Liver (tissue), 9 donors: ENCODE data around the gene NET1. TPM values are rescaled to one million over a fixed set of nuclear protein-coding genes. Genes with fewer than 3 reads are reported as not detected.

Experiments used
- DNase-seq: peaks from one replicate; pipeline ENCODE4 v3.0.0-alpha.2; 2017; ENCODE audit warnings: low spot score
- H3K27ac ChIP-seq, 2 donors: one replicate each; pipeline ENCODE4 v1.7.0; 2013; ENCODE audit warnings: inconsistent platforms in 2 of 2, low read length in 2 of 2, control low read depth in 1 of 2, low read depth in 1 of 2, mild to moderate bottlenecking in 1 of 2
- H3K27me3 ChIP-seq, 4 donors: one replicate each; pipeline versions ENCODE4 v1.6.1 to v1.7.0; 2013; ENCODE audit warnings: low read length in 3 of 4, inconsistent platforms in 1 of 4, mild to moderate bottlenecking in 1 of 4, moderate library complexity in 1 of 4; ENCODE audit not compliant: control insufficient read depth in 4 of 4, insufficient read depth in 4 of 4
- H3K36me3 ChIP-seq, 4 donors: one replicate each; pipeline versions ENCODE4 v1.6.1 to v1.7.0; 2013; ENCODE audit warnings: low read length in 3 of 4, mild to moderate bottlenecking in 3 of 4, low read depth in 1 of 4, moderate library complexity in 1 of 4; ENCODE audit not compliant: control insufficient read depth in 4 of 4, insufficient read depth in 3 of 4
- H3K4me1 ChIP-seq, 4 donors: one replicate each; pipeline versions ENCODE4 v1.6.1 to v1.7.0; 2013; ENCODE audit warnings: low read length in 3 of 4, mild to moderate bottlenecking in 3 of 4, moderate library complexity in 1 of 4; ENCODE audit not compliant: control insufficient read depth in 4 of 4, insufficient read depth in 4 of 4
- H3K4me3 ChIP-seq, 3 donors: one replicate each; pipeline versions ENCODE4 v1.6.1 to v1.7.0; 2013; ENCODE audit warnings: low read length in 3 of 3, control low read depth in 1 of 3, low read depth in 1 of 3, mild to moderate bottlenecking in 1 of 3
- H3K9ac ChIP-seq, 2 donors: one replicate each; pipeline ENCODE4 v1.7.0; 2013; ENCODE audit warnings: low read length in 2 of 2, mild to moderate bottlenecking in 2 of 2, moderate library complexity in 2 of 2, control low read depth in 1 of 2, low read depth in 1 of 2
- H3K9me3 ChIP-seq, 4 donors: one replicate each; pipeline versions ENCODE4 v1.6.1 to v1.7.0; 2013; ENCODE audit warnings: low read length in 3 of 4; ENCODE audit not compliant: control insufficient read depth in 4 of 4
- ATF3 ChIP-seq: IDR thresholded peaks from 2 replicates; pipeline ENCODE4 v1.6.1; 2016; ENCODE audit warnings: antibody characterized with exemption
- CTCF ChIP-seq: fragments of 150-350 bp; IDR thresholded peaks from 2 replicates; pipeline ENCODE4 v1.5.1; 2017; ENCODE audit warnings: improper control_type of control experiment, low read depth, low read length; ENCODE audit not compliant: missing input control
- EGR1 ChIP-seq, 2 donors: IDR thresholded peaks; 2 replicates each; pipeline ENCODE4 v1.6.1; 2016 to 2018; ENCODE audit warnings: antibody characterized with exemption in 2 of 2, low read depth in 2 of 2
- FOXA1 ChIP-seq: IDR thresholded peaks from 2 replicates; pipeline ENCODE4 v1.6.1; 2016; ENCODE audit warnings: antibody characterized with exemption
- FOXA2 ChIP-seq: IDR thresholded peaks from 2 replicates; pipeline ENCODE4 v1.6.1; 2016; ENCODE audit warnings: antibody characterized with exemption
- GABPA ChIP-seq, 2 donors: IDR thresholded peaks in 1 of 2; conservative IDR thresholded peaks in 1 of 2; 2 replicates each; pipeline ENCODE4 v1.6.1; 2016; ENCODE audit warnings: antibody characterized with exemption in 2 of 2, mild to moderate bottlenecking in 1 of 2, moderate library complexity in 1 of 2
- HNF4A ChIP-seq, 2 donors: conservative IDR thresholded peaks; 2 replicates each; pipeline ENCODE4 v1.6.1; 2016; ENCODE audit warnings: antibody characterized with exemption in 2 of 2, mild to moderate bottlenecking in 2 of 2
- HNF4G ChIP-seq: IDR thresholded peaks from 2 replicates; pipeline ENCODE4 v1.6.1; 2016; ENCODE audit warnings: antibody characterized with exemption
- JUND ChIP-seq, 2 donors: IDR thresholded peaks; 2 replicates each; pipeline ENCODE4 v1.6.1; 2016; ENCODE audit warnings: antibody characterized with exemption in 2 of 2
- MAX ChIP-seq: IDR thresholded peaks from 2 replicates; pipeline ENCODE4 v1.6.1; 2016; ENCODE audit warnings: antibody characterized with exemption
- NR2F2 ChIP-seq: IDR thresholded peaks from 2 replicates; pipeline ENCODE4 v1.6.1; 2016; ENCODE audit warnings: antibody characterized with exemption
- RAD21 ChIP-seq, 2 donors: IDR thresholded peaks; 2 replicates each; pipeline ENCODE4 v1.6.1; 2016; ENCODE audit warnings: antibody characterized with exemption in 2 of 2, mild to moderate bottlenecking in 2 of 2
- REST ChIP-seq: IDR thresholded peaks from 2 replicates; pipeline ENCODE4 v1.6.1; 2016; ENCODE audit warnings: antibody characterized with exemption, mild to moderate bottlenecking
- RXRA ChIP-seq, 2 donors: IDR thresholded peaks; 2 replicates each; pipeline ENCODE4 v1.6.1; 2017 to 2018; ENCODE audit warnings: antibody characterized with exemption in 2 of 2, mild to moderate bottlenecking in 1 of 2
- SP1 ChIP-seq: IDR thresholded peaks from 2 replicates; pipeline ENCODE4 v1.6.1; 2018; ENCODE audit warnings: antibody characterized with exemption, mild to moderate bottlenecking
- TAF1 ChIP-seq: conservative IDR thresholded peaks from 2 replicates; pipeline ENCODE4 v1.6.1; 2016; ENCODE audit warnings: antibody characterized with exemption, mild to moderate bottlenecking
- YY1 ChIP-seq: IDR thresholded peaks from 2 replicates; pipeline ENCODE4 v1.6.1; 2016; ENCODE audit warnings: antibody characterized with exemption, mild to moderate bottlenecking
- ZBTB33 ChIP-seq: IDR thresholded peaks from 2 replicates; pipeline ENCODE4 v1.6.1; 2016; ENCODE audit warnings: antibody characterized with exemption
- WGBS: extraction: QIAGEN DNeasy Blood & Tissue Kit; methylation state at CpG from one replicate; pipeline ENCODE4 v1.1.7; 2013; 5-methylcytosine and 5-hydroxymethylcytosine counted together
- polyA plus RNA-seq, 2 donors: library from polyadenylated mRNA; stranded (reverse) in 1 of 2; unstranded in 1 of 2; fragments of 200-250 nt in 1 of 2; fragments of >200 nt in 1 of 2; fragmentation: Nextera tagmentation in 1 of 2; extraction: Ambion mirVana in 1 of 2; gene quantifications; one replicate each; pipeline versions ENCODE4 v1.2.1 to v1.2.3, GENCODE V29; 2013 to 2015
- total RNA-seq, 2 donors: library from RNA; depleted of rRNA; stranded (reverse); fragments of >200 nt; gene quantifications; one replicate each; pipeline ENCODE4 v1.2.3, GENCODE V29; 2014
- donor health status: healthy.
- donor health status: healthy.
- donor health status: healthy.
- donor health status: healthy.
- donor health status: healthy.

NET1 gene
- total and polyA plus RNA-seq, 4 donors, result 16.2 to 38.6 (median 25.6) TPM

- TF ChIP-seq HNF4A (conservative IDR thresholded peaks at IDR 0.05) (no peak), REST (no peak), HNF4G (no peak), EGR1 (IDR thresholded peaks at IDR 0.05; ENCODE audit: low read depth in 2 of 2) (no peak), ZBTB33 (no peak), SP1 (no peak), JUND (IDR thresholded peaks at IDR 0.05) (no peak), FOXA1 (no peak), RAD21 (IDR thresholded peaks at IDR 0.05) (no peak), NR2F2 (no peak), FOXA2 (no peak), RXRA (IDR thresholded peaks at IDR 0.05) (no peak), YY1 (no peak), MAX (no peak), ATF3 (no peak), CTCF (no peak), TAF1 (no peak), GABPA (IDR thresholded peaks at IDR 0.05 in 1 of 2, conservative IDR thresholded peaks at IDR 0.05 in 1 of 2) (no peak)
- no peak for DNase-seq
- 95% methylated on average over 14 of the region's 14 CpGs for WGBS
- Histone ChIP-seq H3K9me3 (no peaks in the 10 kb centered on the region), H3K9ac (no peak overlapping the region), H3K4me1 (peaks cover 0 to 9% (median 0%) of the 10 kb centered on the region in 4 donors), H3K4me3 (no peak overlapping the region), H3K27ac (no peak overlapping the region), H3K36me3 (peaks cover 0 to 32% (median 25%) of the 10 kb centered on the region in 4 donors), H3K27me3 (no peaks in the 10 kb centered on the region)
Measured at GRCh38 chr10:5460468-5461202, 48.3 kb downstream of the NET1 start.
